ENCODE measurements around the gene C2orf78.

GRCh38 chr2:73759904-73760303, 24.1 kb upstream of the C2orf78 start:
- TF ChIP-seq, protein P1, sequence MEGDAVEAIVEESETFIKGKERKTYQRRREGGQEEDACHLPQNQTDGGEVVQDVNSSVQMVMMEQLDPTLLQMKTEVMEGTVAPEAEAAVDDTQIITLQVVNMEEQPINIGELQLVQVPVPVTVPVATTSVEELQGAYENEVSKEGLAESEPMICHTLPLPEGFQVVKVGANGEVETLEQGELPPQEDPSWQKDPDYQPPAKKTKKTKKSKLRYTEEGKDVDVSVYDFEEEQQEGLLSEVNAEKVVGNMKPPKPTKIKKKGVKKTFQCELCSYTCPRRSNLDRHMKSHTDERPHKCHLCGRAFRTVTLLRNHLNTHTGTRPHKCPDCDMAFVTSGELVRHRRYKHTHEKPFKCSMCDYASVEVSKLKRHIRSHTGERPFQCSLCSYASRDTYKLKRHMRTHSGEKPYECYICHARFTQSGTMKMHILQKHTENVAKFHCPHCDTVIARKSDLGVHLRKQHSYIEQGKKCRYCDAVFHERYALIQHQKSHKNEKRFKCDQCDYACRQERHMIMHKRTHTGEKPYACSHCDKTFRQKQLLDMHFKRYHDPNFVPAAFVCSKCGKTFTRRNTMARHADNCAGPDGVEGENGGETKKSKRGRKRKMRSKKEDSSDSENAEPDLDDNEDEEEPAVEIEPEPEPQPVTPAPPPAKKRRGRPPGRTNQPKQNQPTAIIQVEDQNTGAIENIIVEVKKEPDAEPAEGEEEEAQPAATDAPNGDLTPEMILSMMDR (conservative IDR thresholded peaks at IDR 0.05; ENCODE audit: low read depth, low read length), result no peak
- no peak for TF ChIP-seq EZH2 (IDR thresholded peaks at IDR 0.05; ENCODE audit: borderline replicate concordance, low read depth, low read length, poor library complexity, severe bottlenecking)

Measured in A673 (cell line).